DND-41 (cell line): ENCODE results near the gene DAB2.

ENCODE experiments used
- ATAC-seq: fragments of 200-7000 bp; cut with Tn5 transposase; 3 replicates; pipeline ENCODE4 v1.9.1; 2021; ENCODE audit warnings: low read depth; ENCODE audit not compliant: insufficient read depth
- DNase-seq: peaks from one replicate; pipeline ENCODE4 v3.0.0-alpha.2; 2020
- H2AFZ ChIP-seq: 2 replicates; pipeline ENCODE4 v1.6.0; 2012; ENCODE audit warnings: low read depth, low read length
- H3K27ac ChIP-seq: 2 replicates; pipeline ENCODE4 v1.5.1; 2012; ENCODE audit warnings: low read length, inconsistent platforms
- H3K27me3 ChIP-seq: fragments of 200-600 bp; sonication (generic); 2 replicates; pipeline ENCODE4 v1.6.0; 2012; ENCODE audit warnings: low read length, mild to moderate bottlenecking, inconsistent platforms; ENCODE audit not compliant: insufficient read depth, poor library complexity
- H3K36me3 ChIP-seq: 2 replicates; pipeline ENCODE4 v1.5.1; 2012; ENCODE audit warnings: low read length, inconsistent platforms; ENCODE audit not compliant: insufficient read depth
- H3K4me1 ChIP-seq: 2 replicates; pipeline ENCODE4 v1.5.1; 2012; ENCODE audit warnings: mild to moderate bottlenecking, low read length; ENCODE audit not compliant: insufficient read depth
- H3K4me2 ChIP-seq: 2 replicates; pipeline ENCODE4 v1.6.0; 2012; ENCODE audit warnings: mild to moderate bottlenecking, moderate library complexity, low read length, inconsistent platforms; ENCODE audit not compliant: insufficient read depth
- H3K4me3 ChIP-seq, 2 experiments: fragments of 200-600 bp in 1 of 2; shearing (Covaris generic) in 1 of 2; 2 replicates each; pipeline ENCODE4 v1.5.1; 2012 to 2016; ENCODE audit warnings: inconsistent platforms in 2 of 2, low read length in 2 of 2, mild to moderate bottlenecking in 2 of 2, low read depth in 1 of 2, moderate library complexity in 1 of 2
- H3K79me2 ChIP-seq: 2 replicates; pipeline ENCODE4 v1.6.0; 2012; ENCODE audit warnings: low read length, inconsistent platforms; ENCODE audit not compliant: insufficient read depth
- H3K9ac ChIP-seq: 2 replicates; pipeline ENCODE4 v1.6.0; 2012; ENCODE audit warnings: low read depth, mild to moderate bottlenecking, inconsistent platforms, low read length, moderate library complexity
- H3K9me3 ChIP-seq: 2 replicates; pipeline ENCODE4 v1.5.1; 2012; ENCODE audit warnings: low read length, moderate library complexity, mild to moderate bottlenecking, inconsistent platforms; ENCODE audit not compliant: insufficient read depth, severe bottlenecking
- H4K20me1 ChIP-seq: 2 replicates; pipeline ENCODE4 v1.6.0; 2012; ENCODE audit warnings: low read length; ENCODE audit not compliant: insufficient read depth
- CTCF ChIP-seq: IDR thresholded peaks from 2 replicates; pipeline ENCODE4 v1.5.1; 2012; ENCODE audit warnings: borderline replicate concordance, low read length, moderate library complexity, mild to moderate bottlenecking; ENCODE audit not compliant: poor library complexity, severe bottlenecking; ENCODE audit errors: extremely low read depth
- EZH2 ChIP-seq: IDR thresholded peaks from 3 replicates; pipeline ENCODE4 v1.6.1; 2012; ENCODE audit warnings: borderline replicate concordance, low read depth, mild to moderate bottlenecking, moderate library complexity, low read length, inconsistent platforms; ENCODE audit not compliant: severe bottlenecking

Gene DAB2

GRCh38 chr5:39422036-39422606 is 2.7 kb downstream of the DAB2 start:
- no peak overlapping the region for H3K27ac ChIP-seq
- H4K20me1 ChIP-seq, result no peaks in the 10 kb centered on the region
- no peaks in the 10 kb centered on the region for H3K9me3 ChIP-seq
- H3K36me3 ChIP-seq, result no peaks in the 10 kb centered on the region
- H3K4me3 ChIP-seq, result no peak overlapping the region
- H3K9ac ChIP-seq, result no peak overlapping the region
- TF ChIP-seq EZH2 (no peak), CTCF (no peak)
- H3K79me2 ChIP-seq, result no peaks in the 10 kb centered on the region
- H3K27me3 ChIP-seq, result peaks cover 44% of the 10 kb centered on the region
- H3K4me1 ChIP-seq, result no peaks in the 10 kb centered on the region
- no peak overlapping the region for H2AFZ ChIP-seq
- no peak for ATAC-seq
- H3K4me2 ChIP-seq, result no peak overlapping the region
- no peak for DNase-seq

GRCh38 chr5:39420482-39421145 is 4.2 kb downstream of the DAB2 start:
- no peaks in the 10 kb centered on the region for H4K20me1 ChIP-seq
- ATAC-seq (no peak), DNase-seq (no peak)
- H3K36me3 ChIP-seq, result no peaks in the 10 kb centered on the region
- H3K27me3 ChIP-seq, result peaks cover 34% of the 10 kb centered on the region
- no peaks in the 10 kb centered on the region for H3K4me1 ChIP-seq
- H3K4me2 ChIP-seq, result no peak overlapping the region
- no peak overlapping the region for H3K27ac ChIP-seq
- no peaks in the 10 kb centered on the region for H3K9me3 ChIP-seq
- H2AFZ ChIP-seq, result no peak overlapping the region
- no peak overlapping the region for H3K9ac ChIP-seq
- H3K4me3 ChIP-seq, result no peak overlapping the region
- no peaks in the 10 kb centered on the region for H3K79me2 ChIP-seq
- TF ChIP-seq CTCF (no peak), EZH2 (no peak)

GRCh38 chr5:39419796-39420195 is 5.0 kb downstream of the DAB2 start:
- TF ChIP-seq CTCF, result no peak
- no peak for TF ChIP-seq EZH2
- Histone ChIP-seq H3K4me1 (no peaks in the 10 kb centered on the region), H3K4me3 (no peak overlapping the region), H3K4me2 (no peak overlapping the region), H3K36me3 (no peaks in the 10 kb centered on the region), H4K20me1 (no peaks in the 10 kb centered on the region), H3K79me2 (no peaks in the 10 kb centered on the region), H3K27me3 (peaks cover 28% of the 10 kb centered on the region), H3K9me3 (no peaks in the 10 kb centered on the region), H3K9ac (no peak overlapping the region), H2AFZ (no peak overlapping the region), H3K27ac (no peak overlapping the region)
- ATAC-seq, result no peak
- DNase-seq, result no peak
